ENCODE results near the gene ING4.

DNA sequence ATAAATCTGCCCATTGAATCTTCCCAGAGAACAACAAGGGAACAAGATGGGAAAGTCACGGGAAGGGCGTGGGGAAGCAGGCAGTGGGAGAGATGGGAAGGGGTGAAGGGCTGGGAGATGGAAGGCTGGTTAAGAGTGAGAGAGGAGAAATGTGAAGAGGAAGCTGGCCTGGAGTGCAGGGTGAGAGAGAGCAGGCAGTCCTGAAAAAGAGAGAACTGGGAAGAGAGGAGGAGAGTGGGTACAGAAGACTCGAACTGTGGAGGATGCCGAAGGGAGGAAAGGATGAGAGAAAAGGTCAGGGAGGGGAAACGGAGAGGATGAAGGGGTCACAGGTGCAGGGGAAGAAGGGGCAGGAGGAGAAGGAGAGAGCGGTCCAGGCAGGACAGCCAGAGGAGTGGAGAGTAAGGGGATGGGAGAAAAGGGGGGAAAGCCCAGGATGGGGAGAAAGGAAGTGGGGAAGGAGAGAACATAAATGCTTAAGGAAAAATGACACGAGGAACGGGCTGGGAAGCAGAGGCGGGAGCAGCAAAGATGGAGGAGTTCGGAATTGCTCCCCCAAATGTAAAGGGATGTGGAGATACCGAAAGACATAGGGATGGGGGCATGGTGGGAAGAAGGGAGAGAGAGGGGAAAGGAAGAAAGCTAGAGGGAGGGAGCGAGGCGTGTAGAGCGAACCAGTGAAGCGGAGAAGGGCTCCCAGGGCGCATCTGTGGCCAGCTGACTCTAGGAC is 36.5 kb upstream of the ING4 start:
- no peak for TF ChIP-seq POLR2AphosphoS5 (IDR thresholded peaks at IDR 0.05)
- TF ChIP-seq, protein P1, sequence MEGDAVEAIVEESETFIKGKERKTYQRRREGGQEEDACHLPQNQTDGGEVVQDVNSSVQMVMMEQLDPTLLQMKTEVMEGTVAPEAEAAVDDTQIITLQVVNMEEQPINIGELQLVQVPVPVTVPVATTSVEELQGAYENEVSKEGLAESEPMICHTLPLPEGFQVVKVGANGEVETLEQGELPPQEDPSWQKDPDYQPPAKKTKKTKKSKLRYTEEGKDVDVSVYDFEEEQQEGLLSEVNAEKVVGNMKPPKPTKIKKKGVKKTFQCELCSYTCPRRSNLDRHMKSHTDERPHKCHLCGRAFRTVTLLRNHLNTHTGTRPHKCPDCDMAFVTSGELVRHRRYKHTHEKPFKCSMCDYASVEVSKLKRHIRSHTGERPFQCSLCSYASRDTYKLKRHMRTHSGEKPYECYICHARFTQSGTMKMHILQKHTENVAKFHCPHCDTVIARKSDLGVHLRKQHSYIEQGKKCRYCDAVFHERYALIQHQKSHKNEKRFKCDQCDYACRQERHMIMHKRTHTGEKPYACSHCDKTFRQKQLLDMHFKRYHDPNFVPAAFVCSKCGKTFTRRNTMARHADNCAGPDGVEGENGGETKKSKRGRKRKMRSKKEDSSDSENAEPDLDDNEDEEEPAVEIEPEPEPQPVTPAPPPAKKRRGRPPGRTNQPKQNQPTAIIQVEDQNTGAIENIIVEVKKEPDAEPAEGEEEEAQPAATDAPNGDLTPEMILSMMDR (IDR thresholded peaks at IDR 0.05): no peak
